ENCODE data around the gene MYEOV. TPM values are rescaled to one million over a fixed set of nuclear protein-coding genes. Genes with fewer than 3 reads are reported as not detected.

Gene MYEOV
- total RNA-seq, 1 donor from 2014 or later: not detected

GRCh38 chr11:69308491-69308911, 14.5 kb downstream of the MYEOV start:
- Mint-ChIP-seq H3K27ac (ENCODE audit: unreplicated experiment) (no peak overlapping the region), H3K36me3 (ENCODE audit: low read depth, unreplicated experiment) (no peaks in the 10 kb centered on the region), H3K4me3 (ENCODE audit: unreplicated experiment) (no peak overlapping the region), H3K4me1 (ENCODE audit: unreplicated experiment) (peaks cover 12% of the 10 kb centered on the region), H3K27me3 (ENCODE audit: unreplicated experiment) (peaks cover 12% of the 10 kb centered on the region), H3K9me3 (ENCODE audit: unreplicated experiment) (no peaks in the 10 kb centered on the region)
- TF ChIP-seq CTCF (IDR thresholded peaks at IDR 0.05; ENCODE audit: unreplicated experiment): no peak
- DNase-seq (ENCODE audit: low spot score): no peak

GRCh38 chr11:69308936-69309615, 15.1 kb downstream of the MYEOV start:
- Mint-ChIP-seq H3K9me3 (ENCODE audit: unreplicated experiment) (no peaks in the 10 kb centered on the region), H3K4me1 (ENCODE audit: unreplicated experiment) (peaks cover 12% of the 10 kb centered on the region), H3K27me3 (ENCODE audit: unreplicated experiment) (peaks cover 14% of the 10 kb centered on the region), H3K27ac (ENCODE audit: unreplicated experiment) (no peak overlapping the region), H3K36me3 (ENCODE audit: low read depth, unreplicated experiment) (no peaks in the 10 kb centered on the region), H3K4me3 (ENCODE audit: unreplicated experiment) (no peak overlapping the region)
- no peak for TF ChIP-seq CTCF (IDR thresholded peaks at IDR 0.05; ENCODE audit: unreplicated experiment)
- DNase-seq (ENCODE audit: low spot score): no peak

GRCh38 chr11:69309631-69310280, 15.8 kb downstream of the MYEOV start:
- TF ChIP-seq CTCF (IDR thresholded peaks at IDR 0.05; ENCODE audit: unreplicated experiment): no peak
- no peak for DNase-seq (ENCODE audit: low spot score)
- Mint-ChIP-seq H3K4me3 (ENCODE audit: unreplicated experiment) (no peak overlapping the region), H3K27me3 (ENCODE audit: unreplicated experiment) (peaks cover 14% of the 10 kb centered on the region), H3K36me3 (ENCODE audit: low read depth, unreplicated experiment) (no peaks in the 10 kb centered on the region), H3K9me3 (ENCODE audit: unreplicated experiment) (no peaks in the 10 kb centered on the region), H3K4me1 (ENCODE audit: unreplicated experiment) (peaks cover 12% of the 10 kb centered on the region), H3K27ac (ENCODE audit: unreplicated experiment) (no peak overlapping the region)

- H3K27me3 Mint-ChIP-seq (ENCODE audit: unreplicated experiment): peaks cover 14% of the 10 kb centered on the region
- H3K9me3 Mint-ChIP-seq (ENCODE audit: unreplicated experiment): no peaks in the 10 kb centered on the region
- H3K4me1 Mint-ChIP-seq (ENCODE audit: unreplicated experiment): peaks cover 12% of the 10 kb centered on the region
- TF ChIP-seq CTCF (IDR thresholded peaks at IDR 0.05; ENCODE audit: unreplicated experiment): no peak
- H3K4me3 Mint-ChIP-seq (ENCODE audit: unreplicated experiment): no peak overlapping the region
- H3K36me3 Mint-ChIP-seq (ENCODE audit: low read depth, unreplicated experiment): no peaks in the 10 kb centered on the region
- H3K27ac Mint-ChIP-seq (ENCODE audit: unreplicated experiment): no peak overlapping the region
- no peak for DNase-seq (ENCODE audit: low spot score)
These were observed 16.4 kb downstream of the MYEOV start for GRCh38 chr11:69310351-69310750.

Data from endothelial cell (in vitro differentiated cells).